Measurements from ENCODE around the gene MACROD2.

DNA sequence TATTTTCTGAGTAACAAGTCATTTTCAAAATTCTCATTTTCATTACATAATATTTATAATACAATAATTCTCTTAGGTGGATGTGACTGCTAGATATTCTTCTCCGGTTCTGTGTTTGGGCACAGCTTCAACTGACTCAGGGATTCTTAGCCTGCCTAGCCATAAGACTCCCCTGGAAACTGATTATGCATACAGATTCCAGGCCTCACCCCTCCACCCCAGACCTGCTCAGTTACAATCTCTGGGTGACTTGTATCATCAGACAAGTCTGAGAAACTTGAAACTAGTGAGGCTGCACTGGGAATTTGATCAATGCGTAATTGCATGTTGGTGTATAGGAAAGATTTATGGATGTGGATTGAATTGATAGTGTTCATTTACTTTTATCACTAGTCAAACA, 316.7 kb downstream of the MACROD2 start:
- TF ChIP-seq CTCF (IDR thresholded peaks at IDR 0.05) (no peak), EP300 (IDR thresholded peaks at IDR 0.05) (no peak), POLR2AphosphoS5 (IDR thresholded peaks at IDR 0.05) (no peak), POLR2A (IDR thresholded peaks at IDR 0.05) (no peak)

All from suprapubic skin (tissue), 4 donors.